ENCODE measurements around the gene P4HA2.
"Not testable (repeated sequence)": the region's sequence is repeated elsewhere in the genome, so short reads cannot be mapped to it uniquely, and the experiment has no call there.

Gene P4HA2

DNA sequence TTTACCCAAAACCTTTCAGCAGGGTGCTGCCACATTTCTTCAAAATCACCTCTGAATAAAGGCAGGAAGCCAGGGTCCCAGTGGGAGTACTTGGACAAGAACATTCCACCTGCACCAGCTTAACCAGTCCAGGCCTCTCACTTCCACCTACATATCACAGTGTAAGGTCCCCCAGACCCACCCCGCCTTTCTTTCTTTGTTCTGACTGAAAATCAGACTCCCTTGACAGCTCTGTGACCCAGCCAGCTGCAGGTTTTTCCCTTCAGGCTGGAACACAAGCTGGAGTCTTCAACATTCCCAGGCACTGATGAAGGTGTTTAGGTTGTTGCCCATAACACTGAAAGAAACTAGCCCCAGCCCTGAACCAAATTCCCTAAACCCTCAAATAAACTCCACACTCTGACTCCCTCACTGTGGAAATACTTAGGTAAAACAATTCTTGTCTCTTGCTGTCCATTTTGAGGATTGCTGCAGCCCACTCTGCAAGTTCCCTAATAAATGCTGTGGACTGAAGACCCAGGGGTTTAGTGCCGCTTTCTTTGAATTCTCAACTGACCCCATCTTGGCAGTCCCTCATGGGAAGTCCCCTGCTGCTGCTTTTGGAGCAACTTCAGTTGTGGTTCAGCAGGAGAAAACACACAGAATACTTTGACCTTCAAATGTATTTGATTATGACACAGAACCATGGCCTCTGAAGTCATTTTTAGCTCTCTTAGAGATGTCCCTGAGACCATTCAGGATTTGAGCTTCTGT is 24.8 kb downstream of the P4HA2 start:
- no peak for DNase-seq (ENCODE audit: low read depth in 2 of 2, low spot score in 1 of 2)

DNA sequence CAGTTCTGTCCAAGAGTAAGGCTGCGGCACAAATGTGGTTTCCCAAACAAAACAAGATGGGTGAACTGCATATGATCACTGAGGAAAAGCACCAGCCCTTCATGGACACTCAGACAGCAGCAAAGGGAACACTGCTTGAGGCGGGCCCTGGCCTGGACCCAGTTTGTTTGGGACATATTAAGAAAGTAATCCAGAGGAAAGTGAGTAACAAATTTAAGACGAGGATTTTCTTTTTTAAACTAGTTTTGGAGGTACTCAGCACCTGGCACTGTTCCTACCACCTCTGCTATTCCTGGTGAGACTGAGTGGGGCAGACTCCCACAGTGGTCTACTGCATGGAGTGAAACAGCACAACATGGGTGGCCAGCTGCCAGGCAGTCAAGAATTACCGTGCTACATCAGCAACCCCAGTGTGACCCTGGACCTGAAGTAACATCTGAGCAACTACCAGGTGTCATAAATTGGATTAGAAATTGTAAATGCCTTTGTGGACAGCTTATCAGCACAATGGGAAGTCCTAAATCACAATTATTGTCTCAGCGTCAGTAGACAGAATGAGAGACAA is 28.5 kb downstream of the P4HA2 start:
- DNase-seq (ENCODE audit: low read depth in 2 of 2, low spot score in 1 of 2): no peak

DNA sequence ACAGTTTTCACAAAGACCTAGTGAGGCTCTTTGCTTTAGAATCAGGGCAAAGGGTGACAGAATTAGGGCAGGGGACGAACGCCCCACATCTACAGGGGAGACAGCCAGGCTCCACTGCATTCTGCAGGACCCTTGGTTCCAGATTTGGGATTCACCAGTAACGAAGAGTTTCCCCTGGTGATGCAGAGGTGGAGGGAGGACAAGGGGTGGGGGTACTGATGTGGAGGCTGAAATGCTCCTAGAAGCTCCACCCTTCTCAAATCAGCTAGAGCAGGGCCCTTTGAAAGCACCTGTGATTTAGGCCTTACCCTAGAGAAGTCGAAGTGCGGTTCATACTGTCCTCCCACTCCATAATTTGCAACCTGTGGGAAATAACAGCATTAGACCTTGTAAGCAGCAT is 29.1 kb downstream of the P4HA2 start:
- no peak for DNase-seq (ENCODE audit: low read depth in 2 of 2, low spot score in 1 of 2)

DNA sequence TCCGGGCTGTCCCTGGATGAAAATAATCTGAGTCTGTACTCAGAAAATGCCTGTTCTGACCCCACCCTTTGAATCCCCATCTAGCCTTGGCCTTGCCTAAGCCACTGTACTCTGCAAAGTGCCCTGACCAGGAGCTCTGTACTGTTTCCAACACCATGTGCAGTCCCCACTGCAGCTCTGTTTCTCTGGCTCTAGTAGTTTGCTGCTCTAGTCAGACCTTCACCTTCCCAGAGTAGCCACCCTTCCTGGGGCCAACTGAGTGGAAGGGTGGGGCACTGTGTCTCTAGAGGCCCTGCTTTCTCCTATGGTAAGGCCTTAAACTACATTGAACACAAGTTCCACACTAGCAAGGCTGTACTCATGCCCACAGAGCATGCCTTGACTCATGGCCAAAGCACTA is 31.9 kb downstream of the P4HA2 start:
- DNase-seq (ENCODE audit: low read depth in 2 of 2, low spot score in 1 of 2): no peak

DNA sequence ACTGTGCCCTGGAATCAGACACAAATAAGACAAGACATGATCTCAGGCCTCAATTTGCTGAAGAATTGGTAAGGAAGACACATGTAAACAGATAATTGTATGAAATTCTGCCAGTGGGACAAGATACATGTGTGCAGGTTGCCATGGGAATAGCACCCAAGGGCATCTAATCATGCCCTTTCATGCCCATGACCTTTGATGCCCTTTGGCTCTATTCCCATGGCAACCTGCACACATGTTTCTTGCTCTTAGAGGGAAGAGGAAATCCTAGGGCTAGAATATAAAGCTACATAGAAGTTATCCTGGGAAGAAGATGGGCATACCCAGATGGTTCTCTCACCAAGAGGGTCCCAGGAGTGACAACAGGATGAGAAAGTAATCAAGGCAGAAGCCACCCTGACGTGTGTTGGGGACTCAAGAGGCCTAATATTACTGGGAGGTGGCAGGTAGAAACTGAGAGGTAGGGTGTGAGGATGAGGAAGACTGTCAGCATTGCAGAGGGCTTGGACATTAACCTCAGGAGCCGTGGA is 34.4 kb downstream of the P4HA2 start:
- no peak for DNase-seq (ENCODE audit: low read depth in 2 of 2, low spot score in 1 of 2)

DNA sequence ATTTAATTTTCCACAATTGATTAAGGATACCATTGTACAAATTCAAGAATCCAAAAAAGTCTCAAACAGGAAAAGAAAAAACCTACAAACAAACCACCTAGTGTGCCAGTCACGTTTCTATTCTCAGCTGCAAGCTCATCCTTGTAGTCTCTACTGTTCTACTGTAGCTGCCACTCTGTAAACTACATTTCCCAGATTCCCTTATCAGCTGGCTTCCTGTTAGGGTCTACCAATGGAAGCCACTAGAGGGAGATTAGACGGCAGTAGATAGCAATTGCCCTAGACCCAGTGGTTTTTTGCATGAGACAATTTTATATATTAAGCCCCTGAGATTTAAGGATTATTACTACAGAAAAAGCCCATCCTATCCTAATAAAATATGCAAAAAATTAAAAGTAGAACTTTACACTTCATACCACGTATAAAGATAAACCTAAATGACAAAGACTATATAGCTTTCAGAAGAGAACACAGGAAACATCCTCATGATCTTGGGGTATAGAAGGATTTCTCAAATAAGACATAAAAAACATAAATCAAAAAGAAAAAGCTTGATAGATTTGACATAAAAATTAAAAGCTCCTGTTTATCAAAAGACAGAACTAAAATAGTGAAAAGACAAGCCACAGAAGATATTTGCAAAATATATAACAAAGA is 37.4 kb downstream of the P4HA2 start:
- DNase-seq (ENCODE audit: low read depth in 2 of 2, low spot score in 1 of 2): no peak

DNA sequence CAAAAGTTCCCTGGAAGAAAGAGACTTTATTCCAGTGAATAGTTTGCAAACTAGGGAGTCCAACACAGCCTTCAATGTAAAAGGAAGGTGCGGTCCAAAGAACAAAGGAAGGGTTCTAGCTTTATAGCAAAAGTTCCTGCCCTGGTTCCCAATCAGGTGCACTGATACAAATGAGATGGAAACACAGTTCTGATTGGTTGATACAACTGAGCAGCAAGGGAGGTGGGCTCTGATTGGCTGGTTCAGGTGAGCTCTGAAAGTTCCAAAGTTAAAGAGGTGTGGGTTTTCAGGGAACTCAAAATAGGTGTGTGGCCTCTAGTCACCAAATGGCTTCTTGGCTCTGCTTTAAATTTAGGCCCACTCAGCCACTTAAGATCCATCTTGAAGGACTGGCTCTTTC is 43.1 kb downstream of the P4HA2 start:
- DNase-seq (ENCODE audit: low read depth in 2 of 2, low spot score in 1 of 2): no peak

DNA sequence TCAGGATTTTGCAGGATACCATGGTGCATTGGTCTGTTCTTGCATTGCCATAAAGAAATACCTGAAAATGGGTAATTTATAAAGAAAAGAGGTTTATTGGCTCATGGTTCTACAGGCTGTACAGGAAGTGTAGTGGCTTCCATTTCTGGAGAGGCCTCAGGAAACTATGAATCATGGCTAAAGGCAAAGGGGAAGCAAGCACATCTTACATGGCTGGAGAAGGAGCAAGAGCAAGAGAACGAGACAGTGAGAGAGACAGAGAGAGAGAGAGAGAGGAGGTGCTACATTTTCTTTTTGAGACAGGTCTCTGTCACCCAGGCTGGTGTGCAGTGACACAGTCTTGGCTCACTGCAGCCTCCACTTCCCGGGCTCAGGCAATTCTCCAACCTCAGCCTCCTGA is 43.9 kb downstream of the P4HA2 start:
- DNase-seq (ENCODE audit: low read depth in 2 of 2, low spot score in 1 of 2): no peak

DNA sequence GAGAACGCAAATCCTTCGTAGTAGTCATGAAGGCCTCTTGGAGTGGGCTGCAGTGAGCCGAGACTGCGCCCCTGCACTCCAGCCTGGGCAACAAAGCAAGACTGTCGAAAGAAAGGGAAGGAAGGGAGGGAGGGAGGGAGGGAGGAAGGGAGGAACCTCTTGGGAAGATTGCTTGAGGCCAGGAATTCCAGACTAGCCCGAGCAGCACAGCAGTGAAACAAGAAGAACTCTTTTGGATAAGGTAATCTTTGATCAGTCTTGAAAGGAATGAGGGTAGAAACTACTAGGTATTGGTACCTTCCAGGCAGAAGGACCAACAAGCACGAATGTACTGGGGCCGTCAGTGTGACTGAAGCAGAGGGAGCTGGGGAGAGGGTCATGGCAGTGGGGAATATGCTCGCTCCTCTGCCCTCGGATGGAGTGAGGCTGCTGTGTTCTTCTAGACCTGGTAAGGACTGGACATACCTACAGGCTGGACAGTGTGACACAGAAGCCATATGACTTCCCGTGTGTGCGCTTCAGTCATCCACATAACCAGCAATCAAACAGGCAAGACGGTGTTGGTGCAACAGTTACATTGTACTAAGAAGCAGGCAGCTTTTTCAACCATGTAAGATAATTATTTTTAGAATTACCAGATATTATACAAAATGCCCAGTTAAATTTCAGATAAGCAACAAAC is 45.2 kb downstream of the P4HA2 start:
- no peak for DNase-seq (ENCODE audit: low read depth in 2 of 2, low spot score in 1 of 2)

DNA sequence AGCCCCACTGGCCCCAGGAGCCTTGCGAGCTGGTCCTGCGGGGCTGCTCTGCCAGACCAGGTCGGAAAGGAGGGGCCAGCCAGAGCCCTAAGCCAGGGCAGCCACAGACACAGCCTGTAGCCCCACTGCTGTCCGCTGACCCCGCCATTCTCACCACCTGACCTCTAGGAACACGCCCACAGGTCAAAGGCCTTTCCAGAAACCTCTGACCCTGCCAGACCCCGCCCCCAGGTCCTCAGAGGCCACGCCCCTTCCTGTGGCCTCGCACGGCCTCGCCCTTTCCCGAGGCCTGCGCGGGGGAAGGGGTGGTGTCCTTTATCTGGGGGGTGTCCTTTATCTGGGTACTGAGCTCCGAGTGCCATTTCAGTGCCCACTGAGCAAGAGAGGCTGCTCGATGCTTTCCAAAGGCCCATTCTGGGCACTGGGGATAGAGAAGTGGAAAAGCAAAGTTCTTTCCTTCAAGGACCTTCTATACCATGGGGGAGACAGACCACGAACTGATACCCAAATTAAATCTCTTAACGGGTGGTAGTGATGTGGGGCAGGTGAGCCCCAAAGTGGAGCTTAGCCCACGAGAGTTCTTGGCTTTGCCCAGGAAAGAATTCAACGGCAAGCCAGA is 46.5 kb downstream of the P4HA2 start:
- DNase-seq (ENCODE audit: low read depth in 2 of 2, low spot score in 1 of 2): no peak

DNA sequence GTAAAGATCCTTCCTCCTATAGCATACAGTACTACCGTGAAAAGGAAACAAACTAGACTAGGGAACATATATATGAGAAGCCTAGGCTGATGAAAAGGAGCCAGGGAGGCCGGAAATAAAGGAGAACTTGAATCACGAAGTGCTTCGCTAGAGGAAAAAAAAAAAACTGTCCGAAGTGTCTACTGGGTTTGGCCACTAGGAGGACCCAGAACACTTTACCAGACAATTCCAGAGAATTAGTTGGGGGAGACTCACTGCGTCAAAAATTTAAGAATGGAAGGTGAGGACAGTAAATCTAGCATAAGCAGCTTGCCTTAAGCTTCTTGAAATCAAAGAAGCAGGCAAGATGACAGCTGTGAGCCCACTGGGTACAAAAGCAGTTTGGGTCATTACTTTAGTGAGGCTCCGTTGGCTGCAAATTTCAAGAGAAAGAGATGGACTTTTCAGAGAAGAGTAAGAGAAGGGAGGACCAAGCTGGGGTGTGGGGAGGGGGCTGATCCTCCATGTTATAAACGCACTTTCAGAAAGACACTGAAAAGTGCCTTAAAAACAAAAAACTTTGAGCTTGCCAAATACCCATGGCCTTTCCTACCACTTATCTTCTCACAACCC is 47.4 kb downstream of the P4HA2 start:
- no peak for DNase-seq (ENCODE audit: low read depth in 2 of 2, low spot score in 1 of 2)

DNA sequence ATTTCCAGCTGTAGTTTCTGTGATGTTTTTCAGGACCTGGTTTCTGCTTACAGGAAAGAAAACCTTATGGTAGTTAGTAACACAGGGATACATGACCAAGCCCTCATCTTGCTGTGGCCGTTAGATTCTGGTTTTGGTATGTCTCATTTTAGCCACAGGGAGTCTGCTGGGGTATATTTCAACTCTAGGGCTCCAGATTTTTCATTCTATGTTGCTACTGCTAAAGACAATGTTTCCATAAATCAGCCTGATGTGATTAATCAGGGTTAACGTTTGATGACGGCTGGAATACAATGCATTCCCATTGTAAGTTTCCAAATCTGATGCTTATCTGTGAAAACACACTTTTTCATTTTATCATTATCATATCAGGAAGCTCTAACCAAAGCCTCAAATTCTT is 48.2 kb downstream of the P4HA2 start:
- DNase-seq (ENCODE audit: low read depth in 2 of 2, low spot score in 1 of 2): no peak

DNA sequence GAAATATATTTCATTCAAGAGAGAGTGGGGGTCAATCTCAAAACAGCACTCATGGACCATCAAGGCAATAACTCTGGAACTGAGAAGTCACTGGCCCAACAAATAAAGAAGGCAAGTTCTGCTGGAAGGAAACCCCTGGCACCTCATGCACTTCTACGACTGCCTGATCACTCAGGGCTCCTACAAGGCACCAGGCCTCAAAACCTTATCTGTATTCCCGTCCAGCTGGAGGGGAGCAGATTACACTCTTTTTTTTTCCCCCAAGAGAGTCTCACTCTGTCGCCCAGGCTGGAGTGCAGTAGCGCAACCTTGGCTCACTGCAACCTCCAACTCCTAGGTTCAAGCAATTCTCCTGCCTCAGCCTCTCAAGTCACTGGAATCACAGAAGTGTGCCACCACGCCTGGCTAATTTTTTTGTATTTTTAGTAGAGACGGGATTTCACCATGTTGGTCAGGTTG is 49.9 kb downstream of the P4HA2 start:
- no peak for DNase-seq (ENCODE audit: low read depth in 2 of 2, low spot score in 1 of 2)

DNA sequence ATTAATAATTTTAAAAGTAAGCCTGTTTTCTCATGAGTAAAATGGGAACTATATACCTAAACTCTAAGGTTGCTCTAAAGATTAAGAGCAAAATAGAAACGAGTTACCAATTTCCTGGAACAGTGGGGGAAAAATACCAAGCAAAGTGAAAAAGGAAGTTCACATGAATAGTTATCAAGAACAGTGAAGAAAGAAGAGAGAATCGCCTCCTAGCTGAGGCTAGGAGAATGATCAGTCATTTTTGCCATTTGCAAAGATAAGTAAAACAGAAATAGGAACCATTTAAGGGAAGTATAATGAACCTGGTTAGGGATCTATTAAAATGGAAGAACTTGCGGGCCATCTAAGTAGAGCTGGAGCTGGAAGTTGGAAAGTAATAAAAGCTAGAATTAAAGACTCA is 50.7 kb downstream of the P4HA2 start:
- no peak for DNase-seq (ENCODE audit: low read depth in 2 of 2, low spot score in 1 of 2)

DNA sequence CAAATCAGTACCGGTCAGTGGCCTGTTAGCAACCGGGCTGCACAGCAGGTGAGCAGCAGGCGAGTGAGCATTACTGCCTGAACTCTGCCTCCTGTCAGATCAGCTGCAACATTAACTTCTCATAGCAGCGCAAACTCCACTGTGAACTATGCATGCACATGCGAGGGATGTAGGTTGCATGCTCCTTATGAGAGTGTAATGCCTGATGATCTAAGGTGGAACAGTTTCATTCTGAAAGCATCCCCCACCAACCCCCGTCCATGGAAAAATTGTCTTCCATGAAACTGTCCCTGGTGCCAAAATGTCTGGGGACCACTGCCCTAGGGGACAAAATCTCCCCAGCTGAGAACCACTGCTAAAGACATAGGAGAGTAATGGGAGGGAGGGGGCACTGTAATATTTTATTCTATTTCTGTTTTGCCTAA is 51.1 kb downstream of the P4HA2 start:
- no peak for DNase-seq (ENCODE audit: low read depth in 2 of 2, low spot score in 1 of 2)

DNA sequence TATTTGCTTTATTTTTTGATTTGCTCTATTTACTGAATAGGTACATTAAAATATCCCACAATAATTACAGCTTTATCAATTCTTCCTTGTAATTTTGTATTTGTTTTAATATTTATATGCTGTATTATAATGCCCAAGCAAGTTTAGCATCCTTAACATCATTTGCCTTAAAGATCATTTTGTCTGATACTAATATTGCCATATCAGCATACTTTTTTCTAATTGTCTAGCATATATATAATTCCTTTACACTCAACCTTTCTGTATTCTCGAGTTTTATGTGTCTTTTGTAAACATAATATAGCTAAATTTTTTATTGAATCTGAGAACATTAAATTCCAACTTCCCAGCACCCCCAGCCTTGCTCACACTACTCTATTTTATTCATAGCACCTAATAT is 64.7 kb downstream of the P4HA2 start:
- DNase-seq (ENCODE audit: low read depth in 2 of 2, low spot score in 1 of 2): no peak

DNA sequence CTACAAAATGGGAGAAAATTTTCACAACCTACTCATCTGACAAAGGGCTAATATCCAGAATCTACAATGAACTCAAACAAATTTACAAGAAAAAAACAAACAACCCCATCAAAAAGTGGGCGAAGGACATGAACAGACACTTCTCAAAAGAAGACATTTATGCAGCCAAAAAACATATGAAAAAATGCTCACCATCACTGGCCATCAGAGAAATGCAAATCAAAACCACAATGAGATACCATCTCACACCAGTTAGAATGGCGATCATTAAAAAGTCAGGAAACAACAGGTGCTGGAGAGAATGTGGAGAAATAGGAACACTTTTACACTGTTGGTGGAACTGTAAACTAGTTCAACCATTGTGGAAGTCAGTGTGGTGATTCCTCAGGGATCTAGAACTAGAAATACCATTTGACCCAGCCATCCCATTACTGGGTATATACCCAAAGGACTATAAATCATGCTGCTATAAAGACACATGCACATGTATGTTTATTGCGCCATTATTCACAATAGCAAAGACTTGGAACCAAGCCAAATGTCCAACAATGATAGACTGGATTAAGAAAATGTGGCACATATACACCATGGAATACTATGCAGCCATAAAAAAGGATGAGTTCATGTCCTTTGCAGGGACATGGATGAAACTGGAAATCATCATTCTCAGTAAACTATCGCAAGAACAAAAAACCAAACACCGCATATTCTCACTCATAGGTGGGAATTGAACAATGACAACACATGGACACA is 65.9 kb downstream of the P4HA2 start:
- DNase-seq (ENCODE audit: low read depth in 2 of 2, low spot score in 1 of 2): not testable (repeated sequence)

DNA sequence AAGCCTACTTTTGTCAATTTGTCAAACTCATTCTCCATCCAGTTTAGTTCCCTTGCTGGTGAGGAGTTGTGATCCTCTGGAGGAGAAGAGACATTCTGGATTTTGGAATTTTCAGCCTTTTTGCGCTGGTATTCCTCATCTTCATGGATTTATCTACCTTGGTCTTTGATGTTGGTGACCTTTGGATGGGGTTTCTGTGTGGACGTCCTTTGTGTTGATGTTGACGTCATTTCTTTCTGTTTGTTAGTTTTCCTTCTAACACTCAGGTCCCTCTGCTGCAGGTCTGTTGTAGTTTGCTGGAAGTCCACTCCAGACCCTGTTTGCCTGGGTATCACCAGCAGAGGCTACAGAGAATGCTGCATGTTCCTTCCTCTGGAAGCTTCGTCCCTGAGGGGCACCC is 71.2 kb downstream of the P4HA2 start:
- DNase-seq (ENCODE audit: low read depth in 2 of 2, low spot score in 1 of 2): no peak

DNA sequence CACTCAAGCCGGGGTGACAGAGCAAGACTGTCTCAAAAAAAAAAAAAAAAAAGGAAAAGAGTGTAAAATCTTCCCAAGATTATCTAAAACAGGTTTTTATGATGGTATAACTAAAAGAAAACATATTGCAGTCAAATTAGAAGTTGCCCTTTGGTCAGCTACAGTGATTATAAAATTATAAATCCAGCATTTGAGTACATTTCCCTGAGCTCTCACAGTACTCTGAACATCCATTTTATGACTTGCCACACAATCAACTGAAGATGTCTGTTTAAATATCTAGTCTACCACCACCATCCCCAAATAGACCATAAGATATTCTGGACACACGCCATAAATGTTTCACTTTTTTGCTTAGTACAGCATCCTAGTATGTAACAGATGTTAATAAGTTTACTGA is 77.1 kb downstream of the P4HA2 start:
- DNase-seq (ENCODE audit: low read depth in 2 of 2, low spot score in 1 of 2): no peak

DNA sequence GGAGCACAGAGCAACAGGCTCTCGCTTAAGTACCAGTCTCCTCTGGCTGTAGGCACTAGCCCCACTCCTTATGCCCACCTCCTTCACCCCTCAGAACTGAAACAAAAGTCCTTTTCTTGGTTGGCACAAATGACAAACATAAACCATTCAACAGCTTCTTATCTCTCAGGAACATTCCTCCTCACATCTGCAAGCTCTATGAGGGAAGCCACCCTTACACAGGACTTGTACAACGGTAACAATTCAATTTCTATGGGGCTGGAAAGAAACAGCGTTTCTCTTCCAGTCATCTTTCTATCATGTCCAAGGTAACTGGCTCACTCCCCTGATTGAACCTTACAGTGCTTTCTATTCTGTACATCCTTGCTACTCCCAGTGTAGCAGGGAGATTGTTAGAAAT is 80.0 kb downstream of the P4HA2 start:
- DNase-seq (ENCODE audit: low read depth in 2 of 2, low spot score in 1 of 2): no peak

Measured in stimulated activated CD8-positive, alpha-beta memory T cell treated with anti-CD3 and anti-CD28 coated beads, Interleukin-4, amount 100 ng/mL, for 1 hour (primary cell).